H1 (cell line): Measurements from ENCODE around the gene SLC35D3. TPM values are rescaled to one million over a fixed set of nuclear protein-coding genes. Genes with fewer than 3 reads are reported as not detected.

Source experiments
- E2F6 ChIP-seq: IDR thresholded peaks from 2 replicates; pipeline ENCODE4 v1.6.1; 2012; ENCODE audit warnings: inconsistent platforms
- KDM1A ChIP-seq: fragments of 200-600, 300-600 bp; sonication (generic); IDR thresholded peaks from 2 replicates; pipeline ENCODE4 v1.7.1; 2016; ENCODE audit warnings: mild to moderate bottlenecking, low read length, borderline replicate concordance
- MAFK ChIP-seq: IDR thresholded peaks from 2 replicates; pipeline ENCODE4 v1.6.1; 2012; ENCODE audit warnings: low read depth, mild to moderate bottlenecking, improper control_type of control experiment, low read length
- SAP30 ChIP-seq: fragments of 300-600 bp; sonication (generic); IDR thresholded peaks from 2 replicates; pipeline ENCODE4 v1.7.1; 2012; ENCODE audit warnings: low read length, moderate library complexity, mild to moderate bottlenecking, inconsistent platforms; ENCODE audit not compliant: insufficient read depth, insufficient replicate concordance
- SIN3A ChIP-seq, 2 experiments: IDR thresholded peaks in 1 of 2; conservative IDR thresholded peaks in 1 of 2; 2 replicates each; pipeline ENCODE4 v1.6.1; 2011 to 2012; ENCODE audit warnings: low read length in 2 of 2, improper control_type of control experiment in 1 of 2, low read depth in 1 of 2, mild to moderate bottlenecking in 1 of 2
- ZNF274 ChIP-seq: IDR thresholded peaks from 2 replicates; pipeline ENCODE4 v1.7.0; 2012; ENCODE audit warnings: low read length, borderline replicate concordance; ENCODE audit errors: extremely low read depth
- polyA plus RNA-seq, 7 experiments: library from polyadenylated mRNA; depleted of rRNA in 3 of 7; stranded (reverse) in 5 of 7; unstranded in 2 of 7; fragments of >200 nt in 5 of 7; fragments of 200-250 nt in 2 of 7; gene quantifications; 1 replicate in 5 of 7; 2 replicates in 1 of 7; 4 replicates in 1 of 7; pipeline versions ENCODE4 v1.2.1 to v1.2.3, GENCODE V29; 2011 to 2013; ENCODE audit warnings: missing spikeins in 2 of 7, mixed read lengths in 2 of 7
- total RNA-seq: library from RNA; stranded (reverse); fragmentation: NEBNext Ultra II Directional; extraction: Animal tissue kit (Norgen Biotek cat#: 25700); gene quantifications from 2 replicates; pipeline ENCODE4 v1.2.1, GENCODE V29; 2021

The SLC35D3 gene
- total and polyA plus RNA-seq, 2 of the 8 experiments (the other 6 are each of a cell fraction or from before 2014, with no cell fraction given), result 0.27 to 0.39 TPM

- TF ChIP-seq SAP30 (no peak), KDM1A (no peak), SIN3A (conservative IDR thresholded peaks at IDR 0.05 in 1 of 2, IDR thresholded peaks at IDR 0.05 in 1 of 2; ENCODE audit: low read depth in 1 of 2, low read length in 2 of 2) (no peak), ZNF274 (no peak), E2F6 (no peak), MAFK (no peak)
These were observed 36.1 kb downstream of the SLC35D3 start (continued) for GRCh38 chr6:136958168-136958567.
